Small intestine (tissue), 7 donors: ENCODE results near the gene CAMK4. TPM values are rescaled to one million over a fixed set of nuclear protein-coding genes. Genes with fewer than 3 reads are reported as not detected.

Source experiments
- DNase-seq, 2 donors: peaks; one replicate each; pipeline versions ENCODE4 v3.0.0 to v3.0.0-alpha.2; 2013
- FAIRE-seq: peaks from 2 replicates; lab custom pipeline; 2012; peaks lifted over from hg19 to GRCh38; lab: Jason Lieb, UNC
- H3K27ac ChIP-seq, 3 donors: one replicate each; pipeline ENCODE4 v1.5.1; 2013; ENCODE audit warnings: low read length in 2 of 3, mild to moderate bottlenecking in 2 of 3, control low read depth in 1 of 3, inconsistent platforms in 1 of 3, low read depth in 1 of 3, moderate library complexity in 1 of 3
- H3K27me3 ChIP-seq, 3 donors: one replicate each; pipeline ENCODE4 v1.6.1; 2013; ENCODE audit warnings: low read length in 3 of 3, inconsistent platforms in 1 of 3; ENCODE audit not compliant: control insufficient read depth in 3 of 3, insufficient read depth in 3 of 3
- H3K36me3 ChIP-seq, 3 donors: one replicate each; pipeline ENCODE4 v1.6.1; 2013; ENCODE audit warnings: low read length in 3 of 3, inconsistent platforms in 1 of 3, low read depth in 1 of 3, mild to moderate bottlenecking in 1 of 3, moderate library complexity in 1 of 3; ENCODE audit not compliant: control insufficient read depth in 3 of 3, insufficient read depth in 2 of 3
- H3K4me1 ChIP-seq, 3 donors: one replicate each; pipeline ENCODE4 v1.6.1; 2013; ENCODE audit warnings: low read length in 2 of 3, inconsistent platforms in 1 of 3, low read depth in 1 of 3, mild to moderate bottlenecking in 1 of 3, moderate library complexity in 1 of 3; ENCODE audit not compliant: control insufficient read depth in 3 of 3, insufficient read depth in 2 of 3
- H3K4me3 ChIP-seq, 3 donors: one replicate each; pipeline ENCODE4 v1.5.1; 2013; ENCODE audit warnings: low read length in 3 of 3, control low read depth in 1 of 3, inconsistent platforms in 1 of 3, low read depth in 1 of 3, mild to moderate bottlenecking in 1 of 3, moderate library complexity in 1 of 3
- H3K9me3 ChIP-seq, 2 donors: one replicate each; pipeline ENCODE4 v1.6.1; 2013; ENCODE audit warnings: low read depth in 1 of 2, low read length in 1 of 2; ENCODE audit not compliant: control insufficient read depth in 2 of 2, insufficient read depth in 1 of 2
- WGBS, 3 donors: extraction: QIAGEN DNeasy Blood & Tissue Kit; methylation state at CpG; one replicate each; pipeline ENCODE4 v1.1.7; 2013; 5-methylcytosine and 5-hydroxymethylcytosine counted together
- polyA plus RNA-seq, 4 donors: library from polyadenylated mRNA; stranded (reverse) in 3 of 4; unstranded in 1 of 4; fragments of 200-250 nt in 3 of 4; fragments of 120-200 nt in 1 of 4; gene quantifications; one replicate each; pipeline versions ENCODE4 v1.2.1 to v1.2.3, GENCODE V29; 2013
- donor health status: healthy with polysubstance abuse.
- donor health status: control.
- donor health status: control.
- donor health status: Bipolar disorder and iron deficiency.
- donor health status: healthy.

The CAMK4 gene
- polyA plus RNA-seq, 4 donors, result 0.89 to 3.2 (median 2.2) TPM

- Histone ChIP-seq H3K27ac (no peak overlapping the region), H3K4me3 (no peak overlapping the region), H3K4me1 (no peaks in the 10 kb centered on the region), H3K27me3 (no peaks in the 10 kb centered on the region), H3K9me3 (no peaks in the 10 kb centered on the region), H3K36me3 (no peaks in the 10 kb centered on the region)
- FAIRE-seq (no peak), DNase-seq (no peak)
- 47 to 73% (median 67%) methylated on average over 3 of the region's 3 CpGs for WGBS, 3 donors
Measured at GRCh38 chr5:111201705-111202104, 22.5 kb upstream of the CAMK4 start.

- no peak overlapping the region for H3K4me3 ChIP-seq
- no peak for FAIRE-seq
- H3K4me1 ChIP-seq, result no peaks in the 10 kb centered on the region
- 11 to 32% (median 17%) methylated on average over 1 of the region's 1 CpG for WGBS, 3 donors
- H3K27me3 ChIP-seq, result no peaks in the 10 kb centered on the region
- no peak overlapping the region for H3K27ac ChIP-seq
- DNase-seq, result no peak
- H3K9me3 ChIP-seq, result no peaks in the 10 kb centered on the region
- H3K36me3 ChIP-seq, result no peaks in the 10 kb centered on the region
Measured at GRCh38 chr5:111211341-111211740, 12.8 kb upstream of the CAMK4 start.

DNA sequence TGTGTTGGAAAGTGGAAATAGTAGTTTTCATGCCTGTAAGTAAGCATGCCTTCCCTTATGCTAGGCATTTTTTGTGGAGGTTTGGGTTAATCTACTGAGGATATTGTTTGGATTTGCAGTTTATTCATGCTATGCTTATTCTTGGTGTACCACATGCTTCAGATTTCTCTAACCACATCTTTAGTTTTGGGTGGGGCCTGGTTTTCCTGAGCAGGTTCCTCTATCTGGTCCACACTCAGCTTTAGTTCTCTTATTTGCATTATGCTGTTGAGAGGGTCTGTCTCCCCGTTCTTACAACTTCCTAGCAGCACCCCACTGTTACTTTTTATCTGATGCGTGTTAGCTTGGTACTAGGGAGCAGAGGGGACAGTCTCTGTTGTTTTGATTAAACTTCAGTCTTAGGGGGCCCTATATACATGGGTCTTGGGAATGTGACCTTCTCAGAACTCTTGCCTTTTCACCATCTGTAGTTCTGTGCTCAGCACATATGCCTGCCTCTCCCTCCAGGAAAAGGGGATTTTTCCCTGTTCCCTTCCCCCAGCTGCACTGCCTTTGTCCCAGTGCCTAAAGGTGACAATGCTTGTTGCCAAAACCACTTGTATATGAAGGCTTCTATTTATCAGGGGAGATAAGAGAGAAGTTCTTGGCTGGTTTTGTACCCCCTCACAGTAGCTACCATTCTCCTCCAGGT lies 10.0 kb upstream of the CAMK4 start:
- DNase-seq, result no peak
- no peaks in the 10 kb centered on the region for H3K27me3 ChIP-seq
- 38 to 56% (median 50%) methylated on average over 2 of the region's 2 CpGs for WGBS, 3 donors
- H3K4me3 ChIP-seq, result no peak overlapping the region
- H3K36me3 ChIP-seq, result no peaks in the 10 kb centered on the region
- no peak for FAIRE-seq
- H3K27ac ChIP-seq, result no peak overlapping the region
- H3K4me1 ChIP-seq, result no peaks in the 10 kb centered on the region
- no peaks in the 10 kb centered on the region for H3K9me3 ChIP-seq

DNA sequence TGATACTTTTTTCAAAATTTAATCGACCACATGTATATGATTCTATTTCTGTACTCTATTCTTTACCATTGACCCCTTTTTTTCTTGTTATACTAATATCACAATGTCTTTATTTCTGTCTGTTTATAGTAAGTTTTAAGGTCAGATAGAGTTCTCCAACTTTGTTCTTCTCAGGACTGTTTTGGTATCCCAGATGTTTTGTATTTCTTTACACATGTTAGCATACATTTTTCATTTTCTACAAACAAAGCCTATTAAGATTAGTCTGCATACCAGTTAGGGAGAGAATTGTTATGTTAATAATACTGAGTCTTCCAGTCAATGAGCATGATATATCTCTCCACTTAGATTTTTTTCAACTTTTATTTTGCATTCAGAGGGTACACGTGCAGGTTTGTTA lies 8.2 kb upstream of the CAMK4 start:
- DNase-seq (no peak), FAIRE-seq (no peak)
- 83 to 91% (median 91%) methylated on average over 2 of the region's 2 CpGs for WGBS, 3 donors

DNA sequence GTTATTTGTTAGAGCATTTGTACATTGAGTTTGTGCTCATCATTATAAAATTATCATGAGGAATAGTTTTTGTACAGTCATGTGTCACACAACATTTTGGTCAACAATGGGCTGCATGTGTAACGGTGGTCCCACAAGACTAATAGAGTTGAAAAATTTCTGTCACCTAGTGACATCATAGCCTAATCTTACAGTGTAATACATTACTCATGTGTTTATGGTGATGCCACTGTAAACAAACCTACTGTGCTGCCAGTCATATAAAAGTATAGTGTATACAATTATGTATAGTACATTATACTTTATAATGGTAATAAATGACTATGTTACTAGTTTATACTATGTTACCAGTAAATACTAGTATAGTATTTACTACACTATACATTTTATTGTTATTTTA lies 3.0 kb upstream of the CAMK4 start:
- H3K4me1 ChIP-seq, result no peaks in the 10 kb centered on the region
- no peak overlapping the region for H3K4me3 ChIP-seq
- 88 to 93% (median 91%) methylated on average over 1 of the region's 1 CpG for WGBS, 3 donors
- FAIRE-seq (no peak), DNase-seq (no peak)
- peaks cover 0 to 28% (median 0%) of the 10 kb centered on the region in 3 donors for H3K27me3 ChIP-seq
- H3K27ac ChIP-seq, result no peak overlapping the region
- H3K9me3 ChIP-seq, result no peaks in the 10 kb centered on the region
- H3K36me3 ChIP-seq, result no peaks in the 10 kb centered on the region

More for the DNA sequence above, 8.2 kb upstream of the CAMK4 start:
- H3K27me3 ChIP-seq, result no peaks in the 10 kb centered on the region
- no peak overlapping the region for H3K27ac ChIP-seq
- H3K4me1 ChIP-seq, result no peaks in the 10 kb centered on the region
- no peaks in the 10 kb centered on the region for H3K36me3 ChIP-seq
- H3K4me3 ChIP-seq, result no peak overlapping the region
- H3K9me3 ChIP-seq, result no peaks in the 10 kb centered on the region

GRCh38 chr5:111223101-111223786 lies 940 bp upstream of the CAMK4 start:
- no peak for DNase-seq
- Histone ChIP-seq H3K4me1 (peaks cover 0 to 6% (median 0%) of the 10 kb centered on the region in 3 donors), H3K27ac (peak overlapping the region in 2 of 3 donors; percentile 22 to 33), H3K27me3 (peaks cover 0 to 28% (median 0%) of the 10 kb centered on the region in 3 donors), H3K36me3 (no peaks in the 10 kb centered on the region), H3K9me3 (no peaks in the 10 kb centered on the region), H3K4me3 (peak overlapping the region in 2 of 3 donors; percentile 45 to 70)
- FAIRE-seq, result no peak
- 30 to 38% (median 36%) methylated on average over 8 of the region's 8 CpGs for WGBS, 3 donors

DNA sequence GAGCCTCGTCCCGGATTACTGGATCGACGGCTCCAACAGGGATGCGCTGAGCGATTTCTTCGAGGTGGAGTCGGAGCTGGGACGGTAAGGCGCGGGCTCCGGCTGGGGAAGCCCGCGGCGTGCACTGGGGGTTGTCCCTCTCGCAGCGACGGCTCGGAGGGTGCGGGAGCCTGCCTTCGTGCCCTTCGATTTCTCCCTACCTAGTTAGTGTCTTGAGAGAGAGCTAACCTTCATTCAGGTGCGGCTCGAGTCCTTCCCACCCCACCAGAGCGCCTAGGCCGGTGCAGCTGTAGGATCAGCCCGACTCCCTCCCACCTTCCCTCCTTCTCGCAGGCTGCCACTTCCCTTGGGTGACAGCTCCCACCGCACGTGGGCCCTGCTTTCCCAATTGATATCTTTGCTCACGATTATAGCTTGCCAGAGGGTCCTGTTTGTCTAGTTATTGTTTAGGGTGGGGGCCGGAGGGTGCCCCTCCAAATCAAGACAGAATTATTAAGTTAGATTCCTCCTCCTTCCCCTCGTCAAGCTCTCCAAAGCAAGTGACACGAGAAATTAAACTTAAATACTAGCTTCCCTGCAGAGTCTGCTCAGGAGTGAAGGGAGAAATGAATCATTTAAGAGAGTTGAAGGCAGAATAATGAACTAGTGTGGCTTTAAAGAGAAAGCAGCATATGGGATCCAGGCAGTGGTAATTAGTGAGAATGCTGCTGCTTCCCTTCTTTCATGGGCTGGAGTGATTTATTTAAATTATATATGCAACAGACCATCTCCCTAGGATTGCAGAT lies 569 bp downstream of the CAMK4 start:
- Histone ChIP-seq H3K27me3 (peaks cover 0 to 28% (median 0%) of the 10 kb centered on the region in 3 donors), H3K27ac (peak overlapping the region in 1 of 3 donors; percentile 47), H3K9me3 (no peaks in the 10 kb centered on the region), H3K4me3 (peak overlapping the region; percentile 44 to 70 (median 62)), H3K36me3 (no peaks in the 10 kb centered on the region), H3K4me1 (peaks cover 0 to 6% (median 0%) of the 10 kb centered on the region in 3 donors)
- DNase-seq, result no peak
- FAIRE-seq, result no peak
- WGBS, 3 donors, result 3 to 5% (median 4%) methylated on average over 30 to 34 of the region's 34 CpGs

GRCh38 chr5:111225926-111226325 lies 1.7 kb downstream of the CAMK4 start:
- FAIRE-seq (no peak), DNase-seq (no peak)
- H3K4me3 ChIP-seq, result peak overlapping the region in 1 of 3 donors; percentile 12
- no peaks in the 10 kb centered on the region for H3K9me3 ChIP-seq
- peaks cover 0 to 6% (median 0%) of the 10 kb centered on the region in 3 donors for H3K4me1 ChIP-seq
- 55 to 72% (median 60%) methylated on average over 4 of the region's 4 CpGs for WGBS, 3 donors
- H3K36me3 ChIP-seq, result no peaks in the 10 kb centered on the region
- peaks cover 0 to 28% (median 0%) of the 10 kb centered on the region in 3 donors for H3K27me3 ChIP-seq
- no peak overlapping the region for H3K27ac ChIP-seq
